NCI-H1694 (cell line): Measurements from ENCODE around the gene WWP2.
"Not testable (repeated sequence)": the region's sequence is repeated elsewhere in the genome, so short reads cannot be mapped to it uniquely, and the experiment has no call there.

Source experiments
- DNase-seq: peaks from one replicate; lab custom pipeline; 2025; lab: John Stamatoyannopoulos, UW

The WWP2 gene

GRCh38 chr16:69943241-69944036, 181.3 kb downstream of the WWP2 start:
- not testable (repeated sequence) for DNase-seq

- not testable (repeated sequence) for DNase-seq
Observed at GRCh38 chr16:69950411-69950810, 188.3 kb downstream of the WWP2 start.

- DNase-seq: not testable (repeated sequence)
Observed at GRCh38 chr16:69951017-69951671, 189.0 kb downstream of the WWP2 start, which contains the start of gene CLEC18A. TSS of gene CLEC18A (plus strand) at chr16:69951334. CDS start at chr16:69951367, 33 bp downstream.

GRCh38 chr16:69951672-69952031, 189.5 kb downstream of the WWP2 start:
- not testable (repeated sequence) for DNase-seq

- DNase-seq: not testable (repeated sequence)
Observed at GRCh38 chr16:69952116-69952515, 190.0 kb downstream of the WWP2 start.

- DNase-seq: not testable (repeated sequence)
Observed at GRCh38 chr16:69952572-69953355, 190.6 kb downstream of the WWP2 start.

GRCh38 chr16:69954241-69954640, 192.1 kb downstream of the WWP2 start:
- DNase-seq: not testable (repeated sequence)

- DNase-seq: not testable (repeated sequence)
Observed at GRCh38 chr16:69963312-69963711, 201.2 kb downstream of the WWP2 start.

GRCh38 chr16:69964960-69965660, 203.0 kb downstream of the WWP2 start:
- DNase-seq: not testable (repeated sequence)

- not testable (repeated sequence) for DNase-seq
Observed at GRCh38 chr16:69965661-69966054, 203.5 kb downstream of the WWP2 start.

- DNase-seq: not testable (repeated sequence)
Observed at GRCh38 chr16:69967688-69968087, 205.6 kb downstream of the WWP2 start.

- not testable (repeated sequence) for DNase-seq
Observed at GRCh38 chr16:69968125-69968524, 206.0 kb downstream of the WWP2 start.

GRCh38 chr16:69969657-69970056, 207.5 kb downstream of the WWP2 start:
- not testable (repeated sequence) for DNase-seq

GRCh38 chr16:69972120-69972519, 210.0 kb downstream of the WWP2 start:
- DNase-seq: not testable (repeated sequence)

- DNase-seq: not testable (repeated sequence)
Observed at GRCh38 chr16:69972935-69973334, 210.8 kb downstream of the WWP2 start.

GRCh38 chr16:69985196-69985595, 223.1 kb downstream of the WWP2 start:
- not testable (repeated sequence) for DNase-seq
